HUDEP-2 (cell line): Measurements from ENCODE around the gene ACTR3C.
A peak's percentile ranks its signal among the peaks of the same experiment; 100 is the strongest.
"Not testable (repeated sequence)": the region's sequence is repeated elsewhere in the genome, so short reads cannot be mapped to it uniquely, and the experiment has no call there.

ENCODE experiments used
- DNase-seq, 76 experiments: peaks; one replicate each; lab custom pipeline; 2025; ENCODE audit not compliant: unreplicated experiment in 76 of 76; lab: John Stamatoyannopoulos, UW

ACTR3C gene

DNA sequence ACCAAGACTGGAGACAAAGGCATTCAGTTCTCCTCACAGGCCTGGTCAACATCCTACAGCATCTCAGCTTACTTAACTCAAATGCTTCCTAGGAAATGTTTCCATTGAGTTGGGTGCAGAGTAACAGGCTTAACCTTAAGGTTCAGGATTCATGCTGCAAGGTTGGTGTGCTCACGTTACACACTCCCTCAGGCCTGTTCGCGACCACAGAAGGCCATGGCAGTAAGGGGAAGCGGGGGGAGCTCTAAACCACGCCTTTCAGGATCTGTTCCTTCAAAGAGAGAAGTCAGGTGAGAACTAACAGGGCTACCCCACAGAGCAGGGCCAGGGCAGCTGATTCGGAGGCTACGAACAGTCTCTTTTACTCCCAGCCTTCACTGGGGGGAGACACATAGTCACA, 35.5 kb downstream of the ACTR3C start:
- DNase-seq, result not testable (repeated sequence)

DNA sequence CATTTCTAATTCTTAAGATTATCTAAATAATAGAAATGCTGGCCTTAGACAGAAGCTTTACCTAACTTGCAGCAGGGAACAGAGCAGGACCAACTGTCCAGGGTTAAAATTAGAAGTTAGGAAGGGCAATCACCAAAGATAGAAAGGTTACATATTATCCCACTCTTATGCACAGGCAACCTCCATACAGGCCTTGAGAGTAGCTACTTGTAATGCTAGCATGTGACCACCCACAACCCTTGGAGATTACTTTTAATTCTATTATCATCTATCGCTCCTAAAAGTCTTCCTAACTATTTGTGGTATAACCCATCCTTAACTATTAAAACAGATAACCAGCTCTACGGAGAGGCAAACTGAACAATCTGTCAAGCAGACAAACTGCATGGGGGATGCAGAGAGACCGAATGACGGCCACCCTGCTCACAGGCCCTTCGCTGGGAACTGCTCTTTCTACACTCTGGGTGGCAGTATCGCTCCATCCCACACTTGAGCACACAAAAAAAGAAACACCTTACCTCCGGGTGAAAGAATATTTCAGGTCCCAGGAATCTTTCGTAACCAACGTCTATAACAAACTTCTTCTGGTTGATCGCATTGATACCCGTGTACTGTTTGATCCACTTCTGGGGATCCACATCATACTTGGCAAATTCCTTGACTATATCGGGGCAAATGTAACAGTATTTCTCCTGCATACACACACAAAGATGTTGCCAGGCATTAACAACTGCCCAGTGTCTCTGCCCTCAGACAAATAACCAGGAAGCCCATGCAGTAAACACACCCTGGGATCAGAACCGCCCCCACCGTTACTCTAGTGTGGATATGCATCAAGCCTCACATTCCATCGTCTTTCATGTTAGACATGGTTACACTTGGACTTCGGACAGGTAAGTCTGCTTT, 37.2 kb downstream of the ACTR3C start:
- DNase-seq, result peak in 7 of 76 experiments; percentile 4 to 31 (median 12)

- DNase-seq, result not testable (repeated sequence)
Observed at GRCh38 chr7:150283608-150284007, 39.7 kb downstream of the ACTR3C start.

DNA sequence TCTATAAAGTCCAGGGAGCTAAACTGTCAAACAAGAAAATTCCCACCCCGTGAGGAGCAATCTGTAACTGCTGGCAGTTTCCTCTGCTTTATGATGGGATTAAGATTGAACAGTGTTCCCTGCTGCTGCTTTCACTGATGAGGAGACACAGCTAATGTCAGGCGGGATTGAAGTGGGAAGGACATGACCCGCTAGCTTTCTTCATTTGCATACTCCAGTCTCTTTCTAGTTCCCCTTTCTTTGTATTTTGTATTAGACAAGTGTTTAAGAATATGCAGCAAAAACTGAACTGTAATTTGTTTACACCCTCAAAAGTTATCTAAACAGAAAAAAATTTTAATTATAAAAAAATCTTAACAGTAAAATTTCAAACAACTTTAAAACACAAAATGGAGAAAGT, 40.2 kb downstream of the ACTR3C start:
- not testable (repeated sequence) for DNase-seq

GRCh38 chr7:150281681-150282403, 41.5 kb downstream of the ACTR3C start:
- DNase-seq, result not testable (repeated sequence)

DNA sequence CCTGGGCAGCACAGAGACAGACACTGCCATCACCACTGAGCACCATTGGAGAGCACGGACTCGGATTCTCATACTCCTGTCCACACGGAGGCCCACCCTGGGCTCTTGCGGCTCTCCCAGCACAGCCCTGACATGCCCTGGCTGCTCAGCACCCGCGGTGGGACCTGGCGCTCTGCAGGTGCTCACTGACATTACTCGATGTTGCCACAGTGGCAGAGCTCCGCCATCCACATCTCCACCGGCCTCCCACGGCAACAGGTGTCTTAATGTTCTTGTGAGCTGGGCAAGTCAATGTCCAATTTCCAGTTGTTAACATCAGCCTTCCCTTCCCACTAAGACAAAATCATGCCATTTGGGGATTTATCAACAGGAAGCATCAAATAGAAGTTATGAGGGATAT, 45.0 kb downstream of the ACTR3C start:
- not testable (repeated sequence) for DNase-seq

DNA sequence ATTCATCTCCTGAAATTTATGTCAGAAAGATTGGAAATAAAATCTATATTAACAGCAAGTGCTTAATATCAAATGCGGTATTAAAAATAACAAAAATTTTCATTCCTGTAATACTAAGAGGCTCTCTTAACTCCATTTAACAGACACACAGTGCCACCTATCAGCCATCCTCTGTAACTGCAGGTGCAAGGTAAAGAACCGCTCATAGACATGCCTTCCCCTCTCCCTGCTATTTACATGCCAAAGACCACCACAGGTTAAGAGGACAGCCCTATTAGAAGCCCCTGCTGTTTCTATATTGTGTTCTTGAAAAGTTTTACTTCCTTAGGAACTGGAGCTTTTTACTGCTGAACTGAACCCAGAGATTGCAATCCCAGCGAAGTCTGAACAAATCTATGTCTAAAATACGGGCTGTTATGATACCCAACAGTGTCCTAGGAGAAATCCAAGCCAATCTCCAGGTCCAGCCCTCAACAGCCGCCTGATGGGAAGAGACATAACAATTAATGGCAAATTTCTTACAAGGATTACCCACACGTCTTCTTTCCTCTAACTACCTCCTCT, 47.1 kb downstream of the ACTR3C start:
- peak in 13 of 76 experiments; percentile 1 to 21 (median 6) for DNase-seq

GRCh38 chr7:150271898-150272297, 51.4 kb downstream of the ACTR3C start:
- DNase-seq, result not testable (repeated sequence)

- DNase-seq, result not testable (repeated sequence)
Observed at GRCh38 chr7:150270101-150270824, 53.1 kb downstream of the ACTR3C start.

DNA sequence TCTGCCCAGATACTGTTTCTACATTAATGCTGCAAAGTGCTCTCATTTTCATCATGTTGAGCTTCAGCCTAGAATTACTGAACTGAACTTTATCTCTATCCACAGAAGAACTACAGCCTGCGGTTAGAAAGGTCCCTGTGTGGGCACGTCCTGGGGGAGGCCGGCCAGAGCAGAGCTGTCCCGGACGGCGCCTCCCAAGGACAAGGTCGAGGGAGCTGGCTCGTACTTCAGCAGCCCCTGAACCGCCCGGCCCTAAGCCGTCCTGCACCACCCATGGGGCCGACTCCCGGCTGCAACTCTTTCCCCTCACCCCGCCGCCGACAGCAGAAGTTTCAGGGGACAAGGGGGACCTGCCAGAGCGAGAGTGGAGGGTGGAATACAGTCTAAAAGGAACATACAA, 54.5 kb downstream of the ACTR3C start:
- not testable (repeated sequence) for DNase-seq

DNA sequence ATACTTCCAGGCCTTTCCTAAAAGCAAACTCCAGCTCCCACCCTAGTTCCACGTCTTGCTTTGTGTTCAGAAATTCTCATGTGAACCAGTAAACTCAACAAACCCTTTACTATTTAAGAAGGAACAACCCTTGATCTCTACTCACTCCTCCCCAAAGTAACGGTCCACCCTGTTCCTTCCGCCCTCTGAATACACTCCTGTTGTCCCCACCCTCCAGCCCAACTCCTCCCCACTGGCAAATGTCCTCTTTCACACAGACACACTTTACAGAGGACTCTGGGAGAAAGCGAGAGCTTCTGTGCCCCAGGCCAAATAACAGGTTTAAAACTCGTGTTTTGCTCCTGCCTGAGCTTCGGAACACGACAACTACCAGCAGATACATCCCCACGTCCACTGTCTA, 55.1 kb downstream of the ACTR3C start:
- DNase-seq, result not testable (repeated sequence)

GRCh38 chr7:150266953-150267665, 56.2 kb downstream of the ACTR3C start:
- not testable (repeated sequence) for DNase-seq

DNA sequence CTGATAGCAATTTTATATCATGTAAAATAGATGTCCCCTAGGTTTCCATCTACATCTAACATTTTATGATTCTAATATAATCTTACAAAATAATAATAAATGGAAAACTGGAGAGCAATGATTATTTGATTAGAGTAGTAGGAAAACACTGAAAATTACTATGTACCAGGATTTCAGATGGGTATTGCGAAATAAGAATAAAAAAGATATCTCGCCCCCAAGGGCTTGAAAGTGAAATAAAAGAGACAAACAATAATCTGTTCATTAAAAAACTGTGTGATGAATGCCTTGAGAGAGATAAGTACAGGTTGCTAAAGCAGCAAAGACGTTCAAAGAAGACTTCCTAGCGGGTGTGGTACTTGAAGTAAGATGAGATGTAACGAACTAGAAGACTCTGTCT, 60.7 kb downstream of the ACTR3C start:
- not testable (repeated sequence) for DNase-seq

GRCh38 chr7:150247745-150248144, 75.6 kb downstream of the ACTR3C start:
- DNase-seq, result not testable (repeated sequence)

DNA sequence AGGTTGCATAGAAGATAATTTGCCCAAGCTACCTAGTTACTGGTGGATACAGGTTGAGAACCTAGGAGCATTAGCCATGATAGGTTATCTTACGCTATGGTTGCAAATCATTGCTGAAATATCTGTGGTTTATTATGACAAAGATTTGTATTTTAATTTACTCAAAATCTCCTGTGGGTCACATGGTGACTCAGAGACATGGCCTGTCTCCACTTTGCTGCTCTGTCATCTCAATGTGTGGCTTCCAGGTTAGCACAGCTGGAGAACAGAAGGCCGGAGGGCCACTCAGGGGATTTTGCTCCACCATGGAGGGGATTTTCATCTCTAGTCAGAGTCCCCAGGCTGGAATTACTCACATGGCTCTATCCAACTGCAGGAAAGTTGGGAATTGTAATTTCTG, 78.1 kb downstream of the ACTR3C start:
- not testable (repeated sequence) for DNase-seq

GRCh38 chr7:150242935-150243334, 80.4 kb downstream of the ACTR3C start:
- DNase-seq, result not testable (repeated sequence)

- not testable (repeated sequence) for DNase-seq
Observed at GRCh38 chr7:150225444-150225843, 97.9 kb downstream of the ACTR3C start.

DNA sequence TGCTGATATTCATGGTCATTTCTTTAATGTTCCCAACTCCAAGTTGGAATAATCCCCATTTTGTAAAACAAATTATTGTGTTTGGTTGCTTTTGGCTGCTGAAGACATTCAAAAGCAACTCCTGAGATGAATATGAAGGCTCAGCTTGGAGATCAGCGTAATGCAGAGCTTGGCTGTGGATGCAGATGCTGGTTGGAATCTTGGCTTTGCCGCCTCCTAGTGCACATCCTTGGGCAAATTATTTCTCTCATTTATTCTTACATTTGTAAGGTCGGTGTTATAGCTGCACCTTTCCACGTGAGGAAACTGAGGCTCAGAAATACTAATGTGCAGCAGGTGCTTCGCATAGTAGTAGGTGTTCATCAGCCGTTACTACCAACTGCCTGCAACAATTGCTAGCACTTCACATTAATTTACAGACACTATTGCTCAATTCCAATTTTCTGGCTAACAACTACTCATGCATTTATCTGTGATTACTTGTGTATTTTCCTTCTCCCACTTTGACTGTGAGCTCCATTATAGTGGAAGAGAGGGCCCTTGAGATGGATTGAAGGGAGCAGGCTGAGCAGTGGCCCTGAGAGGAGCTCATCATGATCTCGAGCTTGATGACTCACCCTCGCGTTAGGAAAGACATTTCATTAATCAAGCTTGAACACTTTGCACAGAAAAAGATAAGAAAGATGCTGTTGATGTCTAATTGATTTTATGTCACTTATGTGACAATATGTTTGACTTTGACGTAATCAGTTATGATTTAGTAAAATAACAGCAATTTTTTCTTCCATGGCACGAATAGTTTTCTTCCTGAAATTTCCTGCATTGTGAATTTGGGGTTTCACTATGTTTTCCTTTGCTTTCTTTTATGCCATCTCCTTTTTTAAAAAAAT, 101.0 kb downstream of the ACTR3C start:
- peak in 1 of 76 experiments; percentile 1 for DNase-seq

DNA sequence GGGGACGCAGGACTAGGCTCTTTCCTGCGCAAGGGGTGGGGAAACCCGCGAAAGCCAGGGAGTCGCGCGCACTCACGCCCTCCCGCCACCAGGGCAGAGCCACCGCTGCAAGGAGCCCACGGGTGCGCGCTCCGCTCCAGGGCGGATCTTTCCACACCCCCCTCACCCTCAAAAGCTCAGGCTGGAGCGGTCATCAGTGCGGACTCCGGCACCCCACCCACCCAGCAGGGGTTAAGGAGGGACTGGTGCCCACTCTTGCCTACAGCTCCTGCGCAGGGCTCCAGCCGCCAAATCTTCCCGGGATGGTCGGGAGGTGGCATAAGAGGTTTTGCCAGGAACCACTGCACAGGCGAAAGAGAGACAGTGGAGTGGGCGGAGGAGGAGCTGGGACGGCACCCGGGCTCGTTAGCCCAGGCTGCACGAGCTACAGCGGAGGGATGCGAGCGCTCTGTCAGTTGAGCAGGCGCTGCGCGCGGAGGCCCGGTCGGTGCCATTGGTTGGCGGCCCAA, 102.6 kb downstream of the ACTR3C start:
- DNase-seq, result not testable (repeated sequence)
